Suprapubic skin (tissue), 4 donors: ENCODE measurements around the gene NHLRC4. TPM values are rescaled to one million over a fixed set of nuclear protein-coding genes. Genes with fewer than 3 reads are reported as not detected.

Experiments
- DNase-seq, 2 donors: peaks; one replicate each; pipeline ENCODE4 v3.0.0-alpha.2; 2019; ENCODE audit warnings: low spot score in 2 of 2
- H3K27ac ChIP-seq: fragments of 200-600 bp; sonication (generic); one replicate; pipeline ENCODE4 v1.5.1; 2019
- H3K27me3 ChIP-seq: fragments of 200-600 bp; sonication (generic); one replicate; pipeline ENCODE4 v1.5.1; 2019
- H3K36me3 ChIP-seq: fragments of 200-600 bp; sonication (generic); one replicate; pipeline ENCODE4 v1.5.1; 2019
- H3K4me1 ChIP-seq: fragments of 200-600 bp; sonication (generic); one replicate; pipeline ENCODE4 v1.5.1; 2019
- H3K4me3 ChIP-seq: fragments of 200-600 bp; sonication (generic); one replicate; pipeline ENCODE4 v1.5.1; 2019; ENCODE audit warnings: mild to moderate bottlenecking
- H3K9me3 ChIP-seq: fragments of 200-600 bp; sonication (generic); one replicate; pipeline ENCODE4 v1.5.1; 2019
- CTCF ChIP-seq, 2 donors: fragments of 200-600 bp in 1 of 2; fragments of 450-650 bp in 1 of 2; sonication (generic) in 1 of 2; IDR thresholded peaks; one replicate each; pipeline ENCODE4 v1.5.1; 2016 to 2019; ENCODE audit warnings: antibody characterized with exemption in 2 of 2, mild to moderate bottlenecking in 1 of 2, moderate library complexity in 1 of 2
- EP300 ChIP-seq: sonication (generic); formaldehyde crosslinking; IDR thresholded peaks from one replicate; pipeline ENCODE4 v1.6.1; 2017; ENCODE audit warnings: antibody characterized with exemption
- POLR2A ChIP-seq, 2 donors: fragments of 450-650 bp; IDR thresholded peaks; one replicate each; pipeline ENCODE4 v1.6.1; 2017; ENCODE audit warnings: antibody characterized with exemption in 2 of 2, mild to moderate bottlenecking in 2 of 2, moderate library complexity in 2 of 2
- POLR2AphosphoS5 ChIP-seq, 3 donors: sonication (generic); formaldehyde crosslinking; IDR thresholded peaks; one replicate each; pipeline ENCODE4 v1.6.1; 2017; ENCODE audit warnings: antibody characterized with exemption in 3 of 3
- WGBS: methylation state at CpG from one replicate; pipeline ENCODE4 v1.1.5; 2018; 5-methylcytosine and 5-hydroxymethylcytosine counted together
- total RNA-seq, 4 donors: library from RNA; depleted of rRNA; stranded (reverse); fragments of >200 nt; gene quantifications; one replicate each; pipeline ENCODE4 v1.1.0, GENCODE V29; 2016

Gene NHLRC4
- total RNA-seq, 4 donors from 2014 or later: 0.29 to 0.79 (median 0.35) TPM

DNA sequence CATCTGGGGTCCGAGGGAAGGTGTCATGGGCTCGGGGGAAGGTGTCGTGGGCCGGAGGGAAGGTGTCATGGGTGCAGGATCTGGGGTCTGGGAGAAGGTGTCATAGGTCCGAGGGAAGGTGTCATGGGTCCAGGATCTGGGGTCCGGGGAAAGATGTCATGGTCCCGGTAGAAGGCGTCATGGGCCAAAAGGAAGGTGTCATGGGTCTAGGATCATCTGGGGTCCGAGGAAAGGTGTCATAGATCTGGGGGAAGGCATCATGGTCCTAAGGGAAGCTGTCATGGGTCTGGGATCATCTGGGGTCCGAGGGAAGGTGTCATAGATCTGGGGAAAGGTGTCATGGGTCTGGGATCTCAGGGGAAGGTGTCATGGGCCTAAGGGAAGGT is 24.0 kb downstream of the NHLRC4 start:
- peak overlapping the region; percentile 84 for H3K4me3 ChIP-seq
- no peaks in the 10 kb centered on the region for H3K9me3 ChIP-seq
- no peaks in the 10 kb centered on the region for H3K36me3 ChIP-seq
- no peak for DNase-seq
- peak overlapping the region; percentile 91 for H3K27ac ChIP-seq
- no peaks in the 10 kb centered on the region for H3K27me3 ChIP-seq
- 42% methylated on average over 10 of the region's 10 CpGs for WGBS
- H3K4me1 ChIP-seq: peaks cover 78% of the 10 kb centered on the region
- TF ChIP-seq POLR2A (IDR thresholded peaks at IDR 0.05) (no peak), EP300 (no peak), POLR2AphosphoS5 (IDR thresholded peaks at IDR 0.05) (no peak), CTCF (IDR thresholded peaks at IDR 0.05) (no peak)

GRCh38 chr16:591231-591630 is 24.4 kb downstream of the NHLRC4 start:
- Histone ChIP-seq H3K9me3 (no peaks in the 10 kb centered on the region), H3K4me3 (peak overlapping the region; percentile 84), H3K4me1 (peaks cover 82% of the 10 kb centered on the region), H3K27me3 (no peaks in the 10 kb centered on the region), H3K36me3 (no peaks in the 10 kb centered on the region), H3K27ac (peak overlapping the region; percentile 91)
- TF ChIP-seq EP300 (no peak), POLR2AphosphoS5 (IDR thresholded peaks at IDR 0.05) (no peak), CTCF (IDR thresholded peaks at IDR 0.05) (no peak), POLR2A (IDR thresholded peaks at IDR 0.05) (no peak)
- DNase-seq: no peak
- WGBS: 67% methylated on average over 8 of the region's 8 CpGs

DNA sequence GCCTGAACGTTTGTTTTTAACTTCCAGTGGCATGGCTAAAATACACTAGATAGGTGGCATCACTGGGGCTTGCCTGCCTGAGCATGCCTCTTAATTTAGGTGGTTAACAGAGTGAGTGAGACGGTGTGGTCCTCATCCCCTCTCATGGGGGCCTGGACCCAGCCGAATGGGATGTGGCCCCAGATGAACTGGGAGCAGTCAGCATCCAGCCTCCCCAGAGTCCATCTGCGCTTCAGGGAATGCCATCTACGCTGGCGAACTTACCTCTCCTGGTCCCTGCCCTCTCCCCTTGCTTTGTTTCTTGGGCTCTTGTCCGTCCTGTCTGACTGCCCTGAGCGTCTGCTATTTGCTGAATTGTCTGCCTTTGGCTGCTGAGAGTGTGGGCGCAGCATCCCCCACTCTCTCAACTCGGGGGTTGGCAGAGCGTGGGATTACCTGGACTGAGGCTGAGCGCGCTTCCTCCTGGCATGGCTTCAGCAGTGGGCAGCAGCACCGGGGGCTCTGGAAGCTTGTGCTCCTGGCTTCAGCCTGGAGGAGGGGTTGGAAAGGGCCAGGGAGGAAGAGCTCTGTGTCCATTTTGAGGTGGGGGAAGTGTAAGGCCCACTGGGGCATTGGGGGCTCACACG is 25.2 kb downstream of the NHLRC4 start:
- WGBS: 58% methylated on average over 8 of the region's 15 CpGs
- no peaks in the 10 kb centered on the region for H3K36me3 ChIP-seq
- peak overlapping the region; percentile 84 for H3K4me3 ChIP-seq
- H3K27ac ChIP-seq: peak overlapping the region; percentile 91
- TF ChIP-seq CTCF (IDR thresholded peaks at IDR 0.05) (no peak), POLR2A (IDR thresholded peaks at IDR 0.05) (no peak), EP300 (no peak), POLR2AphosphoS5 (IDR thresholded peaks at IDR 0.05) (no peak)
- H3K27me3 ChIP-seq: no peaks in the 10 kb centered on the region
- peaks cover 82% of the 10 kb centered on the region for H3K4me1 ChIP-seq
- no peaks in the 10 kb centered on the region for H3K9me3 ChIP-seq
- no peak for DNase-seq

- 47% methylated on average over 22 of the region's 24 CpGs for WGBS
- DNase-seq: peak in 1 of 2 donors; percentile 78
- peak overlapping the region; percentile 84 for H3K4me3 ChIP-seq
These were observed 25.9 kb downstream of the NHLRC4 start for GRCh38 chr16:592518-593306.

More at GRCh38 chr16:592518-593306, 25.9 kb downstream of the NHLRC4 start:
- Histone ChIP-seq H3K27ac (peak overlapping the region; percentile 91), H3K9me3 (no peaks in the 10 kb centered on the region), H3K27me3 (no peaks in the 10 kb centered on the region), H3K4me1 (peaks cover 75% of the 10 kb centered on the region), H3K36me3 (no peaks in the 10 kb centered on the region)
- peak; percentile 23 to 51 for TF ChIP-seq CTCF (IDR thresholded peaks at IDR 0.05)
- TF ChIP-seq POLR2A (IDR thresholded peaks at IDR 0.05): no peak
- peak in 1 of 3 donors; percentile 60 for TF ChIP-seq POLR2AphosphoS5 (IDR thresholded peaks at IDR 0.05)
